K562 (cell line): ENCODE results near the gene UCHL5. TPM values are rescaled to one million over a fixed set of nuclear protein-coding genes. Genes with fewer than 3 reads are reported as not detected.

Experiments
- ATAC-seq: fragments of 200-7000 bp; cut with Tn5 transposase; 3 replicates; pipeline ENCODE4 v1.9.1; 2020; ENCODE audit warnings: moderate library complexity
- BruUV-seq: library from RNA; stranded (reverse); fragments of 400-500 nt; replicated peaks from 2 replicates; lab custom pipeline; 2021; lab: Mats Ljungman, UMichigan
- CTCF ChIA-PET: fragments of 300-600 bp; formaldehyde crosslinking; extraction: SDS; loops from one replicate; lab custom pipeline; 2021; ENCODE audit warnings: low intra/inter-chr PET ratio; lab: Yijun Ruan, JAX
- POLR2A ChIA-PET: fragments of 300-600, 350-650 bp; sonication (Branson Sonifier 250); formaldehyde crosslinking; extraction: SDS; loops from one replicate; lab custom pipeline; 2021; ENCODE audit warnings: antibody characterized with exemption, inconsistent platforms; lab: Yijun Ruan, JAX
- DNase-seq, 4 experiments: peaks; one replicate each; pipeline versions ENCODE4 v3.0.0 to v3.0.0-alpha.2; 2011 to 2018; ENCODE audit warnings: low spot score in 3 of 4, mixed read lengths in 3 of 4; ENCODE audit errors: extremely low read depth in 1 of 4
- FAIRE-seq: peaks from 2 replicates; lab custom pipeline; 2011; peaks lifted over from hg19 to GRCh38; lab: Jason Lieb, UNC
- H2AFZ ChIP-seq: 2 replicates; pipeline ENCODE4 v1.6.0; 2011; ENCODE audit warnings: low read depth, low read length, control low read depth, inconsistent platforms
- H3K27ac ChIP-seq: fragments of 200-600 bp; 3 replicates; pipeline ENCODE4 v1.8.0; 2011; ENCODE audit warnings: low read depth, mild to moderate bottlenecking, control low read depth, inconsistent platforms, low read length, moderate library complexity, mixed read lengths; ENCODE audit errors: extremely low read depth
- H3K27me3 ChIP-seq, 2 experiments: fragments of 300-600 bp in 1 of 2; 2 replicates in 1 of 2; 3 replicates in 1 of 2; pipeline versions ENCODE4 v1.6.0 to v1.8.0; 2011; ENCODE audit warnings: inconsistent platforms in 2 of 2, low read length in 2 of 2, mild to moderate bottlenecking in 1 of 2, mixed read lengths in 1 of 2, moderate library complexity in 1 of 2; ENCODE audit not compliant: control insufficient read depth in 2 of 2, insufficient read depth in 2 of 2
- H3K36me3 ChIP-seq: fragments of 300-600 bp; 3 replicates; pipeline ENCODE4 v1.8.0; 2011; ENCODE audit warnings: mild to moderate bottlenecking, low read length, inconsistent platforms; ENCODE audit not compliant: control insufficient read depth, insufficient read depth
- H3K4me1 ChIP-seq, 2 experiments: fragments of 200-600 bp in 1 of 2; replicated peaks in 1 of 2; 2 replicates in 1 of 2; 3 replicates in 1 of 2; pipeline versions ENCODE4 v1.5.1 to v1.8.0; 2011; ENCODE audit warnings: inconsistent platforms in 2 of 2, low read length in 2 of 2, mild to moderate bottlenecking in 1 of 2, mixed read lengths in 1 of 2, moderate library complexity in 1 of 2; ENCODE audit not compliant: control insufficient read depth in 2 of 2, insufficient read depth in 2 of 2
- H3K4me2 ChIP-seq: 2 replicates; pipeline ENCODE4 v1.6.1; 2011; ENCODE audit warnings: low read length, control low read depth, inconsistent platforms, mixed read lengths; ENCODE audit not compliant: insufficient read depth
- H3K4me3 ChIP-seq: fragments of 200-600 bp; sonication (generic), shearing (Covaris generic); 2 replicates; pipeline ENCODE4 v1.5.1; 2016; ENCODE audit warnings: control low read depth, inconsistent platforms
- H3K79me2 ChIP-seq: fragments of 200-600 bp; 3 replicates; pipeline ENCODE4 v1.8.0; 2011; ENCODE audit warnings: low read length, inconsistent platforms; ENCODE audit not compliant: control insufficient read depth, insufficient read depth
- H3K9ac ChIP-seq, 2 experiments: 2 replicates each; pipeline versions ENCODE4 v1.6.0 to v1.6.1; 2011; ENCODE audit warnings: low read depth in 2 of 2, low read length in 2 of 2, control low read depth in 1 of 2, inconsistent platforms in 1 of 2, mild to moderate bottlenecking in 1 of 2, mixed read lengths in 1 of 2; ENCODE audit not compliant: insufficient read depth in 1 of 2
- H3K9me1 ChIP-seq: one replicate; pipeline ENCODE4 v1.6.0; 2011; ENCODE audit warnings: inconsistent platforms, mild to moderate bottlenecking, low read length, moderate library complexity; ENCODE audit not compliant: control insufficient read depth, insufficient read depth
- H3K9me3 ChIP-seq: replicated peaks from 2 replicates; pipeline ENCODE4 v1.5.1; 2011; ENCODE audit warnings: low read depth, low read length, inconsistent platforms; ENCODE audit not compliant: control insufficient read depth, insufficient read depth
- H4K20me1 ChIP-seq: replicated peaks from 2 replicates; pipeline ENCODE4 v1.6.1; 2011; ENCODE audit warnings: low read length, inconsistent platforms, mixed read lengths; ENCODE audit not compliant: control insufficient read depth, insufficient read depth
- GABPA ChIP-seq: fragments of 200-800 bp; sonication (Bioruptor generic); conservative IDR thresholded peaks from 2 replicates; pipeline ENCODE4 v1.6.1; 2016; ENCODE audit warnings: low read depth, missing genetic modification characterization, missing compliant biosample characterization
- MCM2 ChIP-seq: fragments of 450-650 bp; IDR thresholded peaks from 2 replicates; pipeline ENCODE4 v1.6.1; 2017; ENCODE audit warnings: low read depth, mild to moderate bottlenecking
- MEIS2 ChIP-seq: fragments of 450-650 bp; IDR thresholded peaks from 2 replicates; pipeline ENCODE4 v1.6.1; 2014; ENCODE audit warnings: mild to moderate bottlenecking; ENCODE audit not compliant: partially characterized antibody
- PBX2 ChIP-seq, 2 experiments: IDR thresholded peaks in 1 of 2; conservative IDR thresholded peaks in 1 of 2; 2 replicates each; pipeline ENCODE4 v1.6.1; 2016; ENCODE audit warnings: low read depth in 2 of 2, mild to moderate bottlenecking in 1 of 2, missing compliant biosample characterization in 1 of 2, missing genetic modification characterization in 1 of 2, moderate library complexity in 1 of 2
- RB1 ChIP-seq: fragments of 450-650 bp; IDR thresholded peaks from 2 replicates; pipeline ENCODE4 v1.6.1; 2017; ENCODE audit warnings: low read depth, mild to moderate bottlenecking
- TBP ChIP-seq: optimal IDR thresholded peaks from 2 replicates; pipeline ENCODE3; 2011; ENCODE audit warnings: low read depth, low read length, improper control_type of control experiment
- ZBTB17 ChIP-seq: fragments of 450-650 bp; formaldehyde crosslinking; IDR thresholded peaks from 2 replicates; pipeline ENCODE4 v1.4.0; 2020; ENCODE audit warnings: mild to moderate bottlenecking
- ZBTB40 ChIP-seq, 2 experiments: fragments of 450-650 bp in 1 of 2; sonication (generic) in 1 of 2; formaldehyde crosslinking in 1 of 2; IDR thresholded peaks; 2 replicates each; pipeline versions ENCODE4 v1.7.1 to v1.9.0; 2016 to 2022; ENCODE audit warnings: inconsistent platforms in 1 of 2, mild to moderate bottlenecking in 1 of 2, missing genetic modification reagents in 1 of 2
- WGBS: fragments of 100-300 bp; shearing (Covaris generic); methylation state at CpG from one replicate; pipeline ENCODE4 v1.1.6; 2016; ENCODE audit warnings: low coverage, mixed read lengths; ENCODE audit not compliant: insufficient coverage; ENCODE audit errors: missing lambda C conversion rate; 5-methylcytosine and 5-hydroxymethylcytosine counted together
- in situ Hi-C: fragments of 300-500 bp; cut with MboI; formaldehyde crosslinking; loops from 4 replicates; pipeline ENCODE4 v1.15.0; 2018; ENCODE audit warnings: inconsistent platforms, mixed read lengths
- intact Hi-C: fragments of 100-400 bp; cut with micrococcal nuclease; formaldehyde crosslinking; loops from 2 replicates; pipeline ENCODE4 v1.14.2; 2022
- polyA plus RNA-seq, 8 experiments: library from polyadenylated mRNA; depleted of rRNA in 4 of 8; stranded (reverse) in 5 of 8; unstranded in 3 of 8; fragments of >200 nt; fragmentation: Nextera tagmentation in 2 of 8; fragmentation: Illumina TruSeq in 1 of 8; extraction: Ambion mirVana in 2 of 8; extraction: Trizol in 1 of 8; gene quantifications; 2 replicates each; pipeline versions ENCODE4 v1.2.1 to v1.2.3, GENCODE V29; 2011 to 2014; ENCODE audit warnings: inconsistent platforms in 1 of 8, missing spikeins in 1 of 8
- total RNA-seq, 7 experiments: library from RNA; depleted of rRNA in 6 of 7; stranded (reverse); fragments of >200 nt in 6 of 7; fragmentation: Illumina TruSeq in 2 of 7; extraction: Trizol in 2 of 7; gene quantifications; 2 replicates each; pipeline versions ENCODE4 v1.2.1 to v1.2.3, GENCODE V29; 2011 to 2021; ENCODE audit warnings: low replicate concordance in 1 of 7

Gene UCHL5
- total and polyA plus RNA-seq, 9 of the 15 experiments (the other 6 are each of a cell fraction or from before 2014, with no cell fraction given) = 61.0 to 206 (median 122) TPM

- TF ChIP-seq RB1 (no peak), ZBTB17 (CRISPR knock-in tag) (no peak)
Observed at GRCh38 chr1:193068013-193068412, 8.9 kb upstream of the UCHL5 start (continued).

GRCh38 chr1:193066606-193067005, 7.4 kb upstream of the UCHL5 start:
- Histone ChIP-seq H3K4me1 (peaks cover 15 to 62% of the 10 kb centered on the region in 2 experiments), H3K36me3 (peaks cover 43% of the 10 kb centered on the region), H4K20me1 (peaks cover 8% of the 10 kb centered on the region; the same call in 1 of the 2 replicates), H3K79me2 (peaks cover 99% of the 10 kb centered on the region), H3K9me1 (no peaks in the 10 kb centered on the region), H3K4me3 (no peak overlapping the region), H3K27ac (peak overlapping the region; percentile 30; the same call in 2 of the 3 replicates), H3K4me2 (peak overlapping the region; percentile 14; the same call in 1 of the 2 replicates), H3K9me3 (no peaks in the 10 kb centered on the region), H3K9ac (no peak overlapping the region), H2AFZ (no peak overlapping the region), H3K27me3 (no peaks in the 10 kb centered on the region)
- CTCF ChIA-PET = no interaction called here
- in situ Hi-C loops = no loop called here
- WGBS = 34% methylated on average over 4 of the region's 4 CpGs
- intact Hi-C loops = no loop called here
- no TSS peak for BruUV-seq
- FAIRE-seq = no peak
- TF ChIP-seq ZBTB40 (IDR thresholded peaks at IDR 0.05) (peak; percentile 36; the same call in 1 of the 2 replicates), ZBTB40 (CRISPR knock-in tag; IDR thresholded peaks at IDR 0.05) (no peak), MEIS2 (peak; percentile 65), TBP (no peak), PBX2 (CRISPR knock-in tag; IDR thresholded peaks at IDR 0.05; ENCODE audit: low read depth) (no peak), PBX2 (tag; conservative IDR thresholded peaks at IDR 0.05; ENCODE audit: low read depth) (peak; percentile 42), MCM2 (no peak), GABPA (tag) (no peak)
- no peak for ATAC-seq
- POLR2A ChIA-PET = interaction anchor here (1.1 kb wide), 1 partner anchor 9 kb away, joined by 4 read pairs; no protein-coding TSS in a partner anchor
- no peak for DNase-seq
